Mesenchymal stem cell (in vitro differentiated cells and primary cell): ENCODE measurements around the gene PIP5K1B.
A peak's percentile ranks its signal among the peaks of the same experiment; 100 is the strongest.

Experiments used
- DNase-seq: peaks from one replicate; pipeline ENCODE4 v3.0.0-alpha.2; 2013
- H2AFZ ChIP-seq: one replicate; pipeline ENCODE4 v1.6.1; 2013; ENCODE audit warnings: low read depth, mild to moderate bottlenecking, control low read depth, inconsistent platforms, low read length, moderate library complexity
- H2AK5ac ChIP-seq: 2 replicates; pipeline ENCODE4 v1.6.1; 2013; ENCODE audit warnings: low read length, moderate library complexity, mild to moderate bottlenecking, inconsistent platforms; ENCODE audit not compliant: severe bottlenecking
- H2BK120ac ChIP-seq: one replicate; pipeline ENCODE4 v1.6.1; 2013; ENCODE audit warnings: low read depth, mild to moderate bottlenecking, inconsistent platforms, low read length, moderate library complexity
- H2BK12ac ChIP-seq, 2 experiments: one replicate each; pipeline ENCODE4 v1.6.1; 2013; ENCODE audit warnings: inconsistent platforms in 2 of 2, low read length in 2 of 2, mild to moderate bottlenecking in 2 of 2, moderate library complexity in 2 of 2, control low read depth in 1 of 2
- H2BK15ac ChIP-seq: one replicate; pipeline ENCODE4 v1.6.1; 2013; ENCODE audit warnings: mild to moderate bottlenecking, low read depth, inconsistent platforms; ENCODE audit not compliant: poor library complexity, severe bottlenecking
- H2BK5ac ChIP-seq: 2 replicates; pipeline ENCODE4 v1.6.1; 2013; ENCODE audit warnings: low read depth, mild to moderate bottlenecking, low read length, control low read depth, inconsistent platforms; ENCODE audit not compliant: poor library complexity, severe bottlenecking
- H3K14ac ChIP-seq, 2 experiments: one replicate each; pipeline ENCODE4 v1.6.1; 2013; ENCODE audit warnings: inconsistent platforms in 2 of 2, low read length in 2 of 2, control low read depth in 1 of 2, mild to moderate bottlenecking in 1 of 2, moderate library complexity in 1 of 2
- H3K18ac ChIP-seq, 2 experiments: one replicate each; pipeline ENCODE4 v1.6.1; 2013; ENCODE audit warnings: inconsistent platforms in 2 of 2, low read length in 2 of 2, control low read depth in 1 of 2, low read depth in 1 of 2, mild to moderate bottlenecking in 1 of 2
- H3K23ac ChIP-seq, 2 experiments: one replicate each; pipeline ENCODE4 v1.6.1; 2013; ENCODE audit warnings: inconsistent platforms in 2 of 2, low read length in 2 of 2, mild to moderate bottlenecking in 2 of 2, moderate library complexity in 2 of 2, control low read depth in 1 of 2
- H3K27ac ChIP-seq: 2 replicates; pipeline ENCODE4 v1.5.1; 2013; ENCODE audit warnings: mild to moderate bottlenecking, moderate library complexity, low read length, control low read depth, inconsistent platforms; ENCODE audit not compliant: poor library complexity, severe bottlenecking
- H3K27me3 ChIP-seq, 2 experiments: 2 replicates each; pipeline versions ENCODE4 v1.6.1 to v1.7.0; 2013; ENCODE audit warnings: low read length in 2 of 2, mild to moderate bottlenecking in 2 of 2, moderate library complexity in 2 of 2, control low read depth in 1 of 2, inconsistent platforms in 1 of 2; ENCODE audit not compliant: control insufficient read depth in 1 of 2, insufficient read depth in 1 of 2
- H3K36me3 ChIP-seq, 2 experiments: 2 replicates each; pipeline versions ENCODE4 v1.6.1 to v1.7.0; 2013; ENCODE audit warnings: low read length in 2 of 2, control low read depth in 1 of 2, inconsistent platforms in 1 of 2, low read depth in 1 of 2, mild to moderate bottlenecking in 1 of 2; ENCODE audit not compliant: insufficient read depth in 2 of 2, control insufficient read depth in 1 of 2
- H3K4ac ChIP-seq, 2 experiments: one replicate each; pipeline ENCODE4 v1.6.1; 2013; ENCODE audit warnings: inconsistent platforms in 2 of 2, low read length in 2 of 2, mild to moderate bottlenecking in 2 of 2, moderate library complexity in 2 of 2, control low read depth in 1 of 2, low read depth in 1 of 2
- H3K4me1 ChIP-seq: 2 replicates; pipeline ENCODE4 v1.6.1; 2013; ENCODE audit warnings: low read depth, low read length, control low read depth; ENCODE audit not compliant: control insufficient read depth, insufficient read depth
- H3K4me2 ChIP-seq: 2 replicates; pipeline ENCODE4 v1.6.1; 2013; ENCODE audit warnings: low read length, mild to moderate bottlenecking, inconsistent platforms; ENCODE audit not compliant: poor library complexity, severe bottlenecking
- H3K4me3 ChIP-seq, 2 experiments: 2 replicates each; pipeline versions ENCODE4 v1.5.1 to v1.7.0; 2013; ENCODE audit warnings: low read length in 2 of 2, mild to moderate bottlenecking in 2 of 2, control low read depth in 1 of 2, low read depth in 1 of 2; ENCODE audit not compliant: insufficient read depth in 1 of 2
- H3K79me1 ChIP-seq: replicated peaks from 2 replicates; pipeline ENCODE4 v1.6.1; 2013; ENCODE audit warnings: mild to moderate bottlenecking, control low read depth, low read length, inconsistent platforms; ENCODE audit not compliant: poor library complexity, severe bottlenecking
- H3K9ac ChIP-seq: 2 replicates; pipeline ENCODE4 v1.7.0; 2013; ENCODE audit warnings: mild to moderate bottlenecking, low read length, moderate library complexity
- H3K9me3 ChIP-seq: 2 replicates; pipeline ENCODE4 v1.7.0; 2013; ENCODE audit warnings: mild to moderate bottlenecking, low read length; ENCODE audit not compliant: control insufficient read depth
- H4K8ac ChIP-seq: one replicate; pipeline ENCODE4 v1.6.1; 2013; ENCODE audit warnings: inconsistent platforms, mild to moderate bottlenecking, low read length, moderate library complexity
- H4K91ac ChIP-seq: one replicate; pipeline ENCODE4 v1.6.1; 2013; ENCODE audit warnings: mild to moderate bottlenecking, low read length, inconsistent platforms
- WGBS: methylation state at CpG from one replicate; pipeline ENCODE4 v1.1.7; 2013; ENCODE audit warnings: mixed read lengths; 5-methylcytosine and 5-hydroxymethylcytosine counted together

Gene PIP5K1B

DNA sequence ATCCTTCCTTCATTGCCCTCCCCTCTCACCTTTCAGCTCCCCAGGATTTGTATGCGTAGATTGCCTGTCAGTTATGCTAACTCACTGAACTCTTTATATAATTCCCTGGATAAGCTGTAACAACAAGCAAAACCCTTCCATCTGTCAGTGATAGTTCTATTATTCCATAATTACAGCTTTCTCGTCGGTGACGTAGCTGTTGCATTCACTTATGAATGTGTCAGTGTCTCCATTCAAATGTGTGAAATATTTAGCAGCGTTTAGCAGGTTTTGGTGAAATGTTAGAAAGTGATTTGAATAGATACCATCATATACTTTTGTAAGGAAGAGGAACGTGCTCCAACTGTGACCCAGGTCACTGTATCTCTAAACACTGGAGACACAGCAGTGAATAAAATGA, 45.2 kb downstream of the PIP5K1B start:
- Histone ChIP-seq H3K9ac (no peak overlapping the region), H4K91ac (no peak overlapping the region), H2BK5ac (no peak overlapping the region), H3K27ac (no peak overlapping the region), H2BK120ac (no peak overlapping the region), H3K14ac (no peak overlapping the region), H3K27me3 (peaks cover 0 to 3% of the 10 kb centered on the region in 2 experiments), H4K8ac (no peak overlapping the region), H2BK15ac (no peak overlapping the region), H2AFZ (no peak overlapping the region), H3K79me1 (no peaks in the 10 kb centered on the region), H2BK12ac (no peak overlapping the region), H2AK5ac (no peak overlapping the region), H3K4me1 (no peaks in the 10 kb centered on the region), H3K4me3 (no peak overlapping the region), H3K23ac (no peak overlapping the region), H3K4ac (no peak overlapping the region), H3K4me2 (no peak overlapping the region), H3K18ac (no peak overlapping the region), H3K9me3 (no peaks in the 10 kb centered on the region), H3K36me3 (no peaks in the 10 kb centered on the region)
- WGBS = 77% methylated on average over 6 of the region's 6 CpGs
- no peak for DNase-seq

DNA sequence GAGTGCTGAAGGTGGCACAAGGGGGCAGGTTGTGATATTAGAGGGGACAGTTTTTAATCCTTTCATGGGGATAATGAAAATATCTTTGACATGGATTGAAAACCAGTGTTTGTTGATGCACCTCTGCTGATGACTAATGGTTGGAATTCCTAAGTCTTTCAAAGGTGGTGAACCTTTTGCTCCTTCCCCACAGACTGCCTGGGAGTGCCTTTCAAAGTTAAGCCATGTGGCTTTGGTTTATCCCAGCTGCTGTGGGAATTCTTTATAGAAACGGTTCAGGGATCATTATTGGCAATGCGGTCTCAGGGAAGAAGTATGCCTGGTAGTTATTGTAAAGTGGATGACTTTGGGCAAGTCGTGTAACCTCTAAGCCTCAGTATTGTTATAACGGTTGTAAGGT, 45.7 kb downstream of the PIP5K1B start:
- H3K18ac ChIP-seq = no peak overlapping the region

DNA sequence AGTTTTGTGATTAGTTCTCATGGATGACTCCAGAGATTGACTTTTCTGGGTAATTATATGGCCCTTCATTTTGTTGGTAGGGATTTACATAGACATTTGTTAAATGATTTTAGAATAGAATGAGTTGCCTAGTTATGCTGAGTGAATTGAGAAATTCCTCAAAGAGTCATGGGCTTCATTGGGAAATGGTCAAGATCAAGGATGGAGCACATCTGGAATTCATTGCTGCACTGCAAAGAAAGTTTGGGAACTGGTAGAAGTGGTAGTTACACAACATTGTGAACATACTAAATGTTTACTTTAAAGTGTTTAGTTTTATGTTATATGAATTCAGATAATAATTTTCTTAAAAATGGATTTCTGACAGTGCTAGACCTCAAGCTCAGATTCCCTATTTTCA, 46.5 kb downstream of the PIP5K1B start:
- Histone ChIP-seq H2BK120ac (no peak overlapping the region), H2BK5ac (no peak overlapping the region), H3K4me1 (no peaks in the 10 kb centered on the region), H3K23ac (no peak overlapping the region), H2AFZ (no peak overlapping the region), H2AK5ac (no peak overlapping the region), H3K9ac (no peak overlapping the region), H3K4me2 (no peak overlapping the region), H2BK15ac (no peak overlapping the region), H3K9me3 (no peaks in the 10 kb centered on the region), H3K4ac (no peak overlapping the region), H3K79me1 (no peaks in the 10 kb centered on the region), H3K27me3 (no peaks in the 10 kb centered on the region), H3K27ac (no peak overlapping the region), H3K18ac (no peak overlapping the region), H3K36me3 (no peaks in the 10 kb centered on the region), H4K91ac (no peak overlapping the region), H3K4me3 (no peak overlapping the region), H3K14ac (no peak overlapping the region), H4K8ac (no peak overlapping the region), H2BK12ac (no peak overlapping the region)
- DNase-seq = no peak

More for the DNA sequence above, 45.7 kb downstream of the PIP5K1B start:
- Histone ChIP-seq H4K8ac (no peak overlapping the region), H4K91ac (no peak overlapping the region), H3K4me3 (no peak overlapping the region), H2BK120ac (no peak overlapping the region), H2BK15ac (no peak overlapping the region), H3K9me3 (no peaks in the 10 kb centered on the region), H2AFZ (no peak overlapping the region), H3K27me3 (no peaks in the 10 kb centered on the region), H2BK12ac (no peak overlapping the region), H3K14ac (no peak overlapping the region), H3K27ac (no peak overlapping the region), H3K4me1 (no peaks in the 10 kb centered on the region), H3K79me1 (no peaks in the 10 kb centered on the region), H3K23ac (no peak overlapping the region), H3K4me2 (no peak overlapping the region), H2AK5ac (no peak overlapping the region), H3K4ac (no peak overlapping the region), H3K36me3 (no peaks in the 10 kb centered on the region), H2BK5ac (no peak overlapping the region), H3K9ac (no peak overlapping the region)
- peak; percentile 3 for DNase-seq
- WGBS = 47% methylated on average over 4 of the region's 4 CpGs

DNA sequence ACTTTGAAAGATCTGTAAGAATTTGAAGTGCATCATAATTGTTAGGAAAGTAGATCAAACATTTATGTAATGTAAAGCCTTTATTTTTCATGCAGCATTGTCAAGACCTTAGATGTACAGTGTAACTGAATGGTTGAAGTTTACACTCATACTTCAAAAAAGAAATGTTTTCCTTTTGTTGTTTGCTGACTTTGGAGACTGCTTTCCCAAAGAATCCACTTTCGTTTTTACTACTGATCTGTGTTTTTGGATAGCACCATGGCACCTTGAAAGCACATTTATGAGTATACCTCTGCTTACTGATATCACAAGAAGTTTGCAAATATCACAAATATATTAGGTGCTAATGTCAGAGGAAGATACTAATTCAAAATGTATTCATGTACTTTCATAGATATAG, 50.0 kb downstream of the PIP5K1B start:
- Histone ChIP-seq H3K27ac (no peak overlapping the region), H3K79me1 (no peaks in the 10 kb centered on the region), H3K4ac (no peak overlapping the region), H2AFZ (no peak overlapping the region), H3K23ac (no peak overlapping the region), H3K9me3 (peaks cover 11% of the 10 kb centered on the region), H3K4me3 (no peak overlapping the region), H3K14ac (no peak overlapping the region), H2BK12ac (no peak overlapping the region), H3K9ac (no peak overlapping the region), H3K4me1 (no peaks in the 10 kb centered on the region), H3K18ac (no peak overlapping the region), H2BK120ac (no peak overlapping the region), H4K91ac (no peak overlapping the region), H2BK15ac (no peak overlapping the region), H4K8ac (no peak overlapping the region), H3K4me2 (no peak overlapping the region), H3K27me3 (no peaks in the 10 kb centered on the region), H3K36me3 (no peaks in the 10 kb centered on the region), H2BK5ac (no peak overlapping the region), H2AK5ac (no peak overlapping the region)
- 57% methylated on average over 1 of the region's 1 CpG for WGBS
- no peak for DNase-seq
